IPS-18c (cell line): Measurements from ENCODE around the gene C1QTNF1.
"Not testable (repeated sequence)": the region's sequence is repeated elsewhere in the genome, so short reads cannot be mapped to it uniquely, and the experiment has no call there.

ENCODE experiments used
- H3K4me3 ChIP-seq: 2 replicates; pipeline ENCODE4 v1.7.0; 2013; ENCODE audit warnings: low read depth, mild to moderate bottlenecking, low read length, moderate library complexity; ENCODE audit not compliant: insufficient read depth
- H3K9me3 ChIP-seq: one replicate; pipeline ENCODE4 v1.6.1; 2013; ENCODE audit warnings: mild to moderate bottlenecking, low read length, moderate library complexity; ENCODE audit not compliant: control insufficient read depth, insufficient read depth

C1QTNF1 gene

DNA sequence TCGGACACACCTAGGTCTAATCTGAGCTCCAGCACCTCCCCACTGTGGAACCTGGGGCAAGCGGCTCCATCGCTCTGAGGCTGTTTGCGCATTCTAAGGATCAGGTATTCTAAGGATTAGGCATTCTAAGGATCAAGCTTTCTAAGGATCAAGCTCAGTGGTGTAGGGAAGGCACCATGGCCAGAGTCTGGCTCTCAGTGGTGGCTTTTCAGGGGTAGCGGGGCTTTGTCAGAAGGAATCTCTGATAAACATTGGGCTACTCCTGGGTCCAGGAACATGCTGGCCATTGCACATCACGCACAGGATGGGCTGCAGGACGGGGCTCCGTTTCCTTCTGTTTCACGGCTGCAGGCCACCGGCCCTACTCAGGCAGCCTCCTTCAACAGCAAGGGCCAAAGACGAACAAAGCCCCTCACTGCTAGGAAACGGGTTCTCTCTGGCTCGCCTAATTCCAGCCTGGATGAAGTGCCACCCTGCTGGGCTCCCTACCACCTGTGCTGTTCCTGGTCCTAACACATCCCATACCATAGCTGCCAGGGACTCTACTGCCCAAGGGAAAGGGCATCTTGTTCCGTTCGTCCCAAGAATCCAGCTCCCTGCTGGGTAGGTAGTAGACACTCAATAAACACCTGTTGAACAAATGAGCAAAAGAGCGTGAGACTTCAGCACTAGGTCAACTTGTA lies 5.5 kb downstream of the C1QTNF1 start:
- H3K9me3 ChIP-seq, result no peaks in the 10 kb centered on the region
- no peak overlapping the region for H3K4me3 ChIP-seq

DNA sequence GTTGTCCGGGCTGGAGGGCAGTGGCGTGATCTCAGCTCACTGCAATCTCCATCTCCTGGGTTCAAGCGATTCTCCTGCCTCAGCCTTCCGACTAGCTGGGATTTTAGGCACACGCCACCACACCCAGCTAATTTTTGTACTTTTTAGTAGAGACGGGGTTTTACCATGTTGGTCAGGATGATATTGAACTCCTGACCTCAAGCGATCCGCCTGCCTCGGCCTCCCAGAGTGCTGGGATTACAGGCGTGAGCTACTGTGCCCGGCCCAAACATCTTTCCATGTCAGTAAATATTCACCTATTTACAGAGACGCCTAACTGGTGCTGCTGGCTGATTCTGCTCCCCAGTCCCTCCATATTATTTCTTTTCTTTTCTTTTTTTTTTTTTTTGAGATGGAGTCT lies 6.7 kb downstream of the C1QTNF1 start:
- not testable (repeated sequence) for H3K9me3 ChIP-seq

GRCh38 chr17:79031996-79032875 lies 8.3 kb downstream of the C1QTNF1 start:
- Histone ChIP-seq H3K4me3 (no peak overlapping the region), H3K9me3 (no peaks in the 10 kb centered on the region)

More for the DNA sequence above, 6.7 kb downstream of the C1QTNF1 start:
- H3K4me3 ChIP-seq, result not testable (repeated sequence)

DNA sequence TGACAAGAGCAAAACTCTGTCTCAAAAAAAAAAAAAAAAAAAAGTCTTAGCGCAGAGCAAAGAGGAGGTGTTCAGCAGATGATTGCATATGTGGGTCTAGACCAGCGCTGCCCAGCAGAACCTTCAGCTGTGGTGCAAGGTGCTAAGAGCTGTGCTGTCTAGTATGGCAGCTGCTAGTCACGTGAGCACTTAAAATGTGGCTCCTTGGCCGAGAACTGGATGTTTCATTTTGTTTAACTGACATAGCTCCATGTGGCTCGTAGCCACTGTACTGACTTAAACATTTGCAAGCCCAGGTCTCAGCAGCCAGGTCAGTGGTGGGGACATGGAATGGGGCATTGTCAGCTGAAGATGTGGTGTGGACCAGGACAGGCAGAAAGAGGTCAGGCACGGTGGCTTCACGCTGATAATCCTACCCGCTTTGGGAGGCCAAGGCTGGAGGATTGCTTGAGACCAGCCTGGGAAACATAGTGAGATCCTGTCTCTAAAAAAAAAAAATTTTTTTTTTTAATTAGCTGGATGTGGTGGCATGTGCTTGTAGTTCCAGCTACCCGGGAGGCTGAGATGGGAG lies 9.2 kb downstream of the C1QTNF1 start:
- no peaks in the 10 kb centered on the region for H3K9me3 ChIP-seq
- H3K4me3 ChIP-seq, result no peak overlapping the region

- Histone ChIP-seq H3K9me3 (no peaks in the 10 kb centered on the region), H3K4me3 (no peak overlapping the region)
Observed at GRCh38 chr17:79033741-79034501, 10.0 kb downstream of the C1QTNF1 start.

GRCh38 chr17:79034931-79035485 lies 11.0 kb downstream of the C1QTNF1 start:
- Histone ChIP-seq H3K9me3 (no peaks in the 10 kb centered on the region), H3K4me3 (no peak overlapping the region)

- Histone ChIP-seq H3K4me3 (no peak overlapping the region), H3K9me3 (no peaks in the 10 kb centered on the region)
Observed at GRCh38 chr17:79035686-79036085, 11.7 kb downstream of the C1QTNF1 start.

GRCh38 chr17:79036181-79036580 lies 12.2 kb downstream of the C1QTNF1 start:
- Histone ChIP-seq H3K4me3 (no peak overlapping the region), H3K9me3 (no peaks in the 10 kb centered on the region)

DNA sequence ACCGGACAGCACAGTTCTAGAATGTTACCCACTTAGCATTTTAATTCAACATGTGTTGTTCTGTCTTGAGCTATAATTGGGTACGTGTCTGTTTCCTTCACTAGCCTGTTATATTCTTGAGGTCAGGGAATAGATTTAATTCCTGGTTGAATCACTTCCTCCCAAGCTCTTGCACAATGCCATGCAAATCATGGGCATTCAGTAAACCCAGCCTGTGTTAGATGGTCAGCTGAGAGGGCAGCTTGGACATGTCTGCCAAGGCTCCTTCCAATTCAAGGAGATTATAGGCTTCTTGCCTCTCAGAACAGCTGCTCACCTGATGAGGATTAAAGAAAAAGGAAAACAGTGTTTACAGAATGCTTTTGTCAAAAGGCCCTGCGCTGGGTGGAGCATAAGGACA lies 12.6 kb downstream of the C1QTNF1 start:
- H3K4me3 ChIP-seq, result no peak overlapping the region
- no peaks in the 10 kb centered on the region for H3K9me3 ChIP-seq

GRCh38 chr17:79038545-79039135 lies 14.7 kb downstream of the C1QTNF1 start:
- H3K4me3 ChIP-seq, result no peak overlapping the region

GRCh38 chr17:79039171-79039570 lies 15.2 kb downstream of the C1QTNF1 start:
- Histone ChIP-seq H3K9me3 (no peaks in the 10 kb centered on the region), H3K4me3 (no peak overlapping the region)

More at GRCh38 chr17:79038545-79039135, 14.7 kb downstream of the C1QTNF1 start:
- no peaks in the 10 kb centered on the region for H3K9me3 ChIP-seq

- no peak overlapping the region for H3K4me3 ChIP-seq
- H3K9me3 ChIP-seq, result no peaks in the 10 kb centered on the region
Observed at GRCh38 chr17:79039886-79040285, 15.9 kb downstream of the C1QTNF1 start.

DNA sequence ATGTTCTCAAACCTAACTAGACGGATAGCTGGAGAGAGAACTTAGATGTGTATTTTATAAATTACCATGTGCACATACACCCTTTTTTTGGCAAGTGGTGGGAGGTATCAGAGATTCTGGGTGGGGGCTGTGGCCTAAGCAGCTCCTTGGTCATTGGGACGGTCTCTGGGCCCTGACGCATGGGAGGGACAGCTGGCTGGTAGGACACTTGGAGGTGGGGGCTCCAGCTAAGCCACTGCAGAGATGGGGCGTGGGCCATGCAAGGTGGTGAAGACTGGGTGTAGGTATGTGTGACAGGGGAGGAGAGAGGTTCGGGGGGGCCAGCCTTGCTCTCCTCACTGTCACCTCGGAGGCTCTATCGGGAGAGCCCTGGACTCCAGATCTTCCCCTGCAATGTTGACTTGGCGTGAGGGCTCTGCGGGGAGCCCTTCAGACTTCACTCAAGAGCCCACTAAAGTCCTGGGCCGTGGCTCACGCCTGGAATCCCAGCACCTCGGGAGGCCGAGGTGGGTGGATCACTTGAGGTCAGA lies 17.1 kb downstream of the C1QTNF1 start:
- no peak overlapping the region for H3K4me3 ChIP-seq
- no peaks in the 10 kb centered on the region for H3K9me3 ChIP-seq

GRCh38 chr17:79041723-79042420 lies 17.9 kb downstream of the C1QTNF1 start:
- no peaks in the 10 kb centered on the region for H3K9me3 ChIP-seq
- H3K4me3 ChIP-seq, result no peak overlapping the region

GRCh38 chr17:79042421-79043190 lies 18.6 kb downstream of the C1QTNF1 start:
- H3K4me3 ChIP-seq, result no peak overlapping the region

More at GRCh38 chr17:79042421-79043190, 18.6 kb downstream of the C1QTNF1 start:
- H3K9me3 ChIP-seq, result no peaks in the 10 kb centered on the region
